Fibroblast of lung (primary cell): ENCODE measurements around the gene GABRG3.

Experiments used
- EZH2 ChIP-seq: IDR thresholded peaks from 2 replicates; pipeline ENCODE4 v1.5.1; 2012; ENCODE audit warnings: low read length, control low read depth, mild to moderate bottlenecking; ENCODE audit errors: missing control alignments
- TF ChIP-seq, protein P1 (sequence below), 2 donors: IDR thresholded peaks in 1 of 2; conservative IDR thresholded peaks in 1 of 2; 1 replicate in 1 of 2; 2 replicates in 1 of 2; pipeline ENCODE4 v1.5.1; 2011 to 2012; ENCODE audit warnings: low read length in 2 of 2, control low read depth in 1 of 2, inconsistent platforms in 1 of 2, low read depth in 1 of 2, mild to moderate bottlenecking in 1 of 2

DNA sequence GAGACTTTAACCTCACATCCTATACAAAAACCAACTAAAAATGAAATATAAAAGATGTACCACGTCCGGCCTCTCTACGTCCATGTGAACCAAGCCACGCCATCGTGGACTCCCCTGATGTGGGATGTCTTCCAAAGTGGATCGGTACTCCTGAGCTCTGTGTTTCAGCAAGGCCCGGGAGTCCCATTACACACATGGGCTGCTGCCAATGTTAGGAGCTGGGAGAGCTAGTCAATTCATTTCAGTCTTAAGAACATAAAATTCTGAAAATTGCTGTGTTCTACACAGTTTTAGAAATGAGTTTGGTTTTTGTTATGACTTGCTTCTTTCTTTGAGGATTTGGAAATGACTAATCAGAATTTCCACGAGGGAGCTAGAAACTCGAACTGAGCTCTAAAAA lies 131.0 kb downstream of the GABRG3 start:
- TF ChIP-seq, protein P1, sequence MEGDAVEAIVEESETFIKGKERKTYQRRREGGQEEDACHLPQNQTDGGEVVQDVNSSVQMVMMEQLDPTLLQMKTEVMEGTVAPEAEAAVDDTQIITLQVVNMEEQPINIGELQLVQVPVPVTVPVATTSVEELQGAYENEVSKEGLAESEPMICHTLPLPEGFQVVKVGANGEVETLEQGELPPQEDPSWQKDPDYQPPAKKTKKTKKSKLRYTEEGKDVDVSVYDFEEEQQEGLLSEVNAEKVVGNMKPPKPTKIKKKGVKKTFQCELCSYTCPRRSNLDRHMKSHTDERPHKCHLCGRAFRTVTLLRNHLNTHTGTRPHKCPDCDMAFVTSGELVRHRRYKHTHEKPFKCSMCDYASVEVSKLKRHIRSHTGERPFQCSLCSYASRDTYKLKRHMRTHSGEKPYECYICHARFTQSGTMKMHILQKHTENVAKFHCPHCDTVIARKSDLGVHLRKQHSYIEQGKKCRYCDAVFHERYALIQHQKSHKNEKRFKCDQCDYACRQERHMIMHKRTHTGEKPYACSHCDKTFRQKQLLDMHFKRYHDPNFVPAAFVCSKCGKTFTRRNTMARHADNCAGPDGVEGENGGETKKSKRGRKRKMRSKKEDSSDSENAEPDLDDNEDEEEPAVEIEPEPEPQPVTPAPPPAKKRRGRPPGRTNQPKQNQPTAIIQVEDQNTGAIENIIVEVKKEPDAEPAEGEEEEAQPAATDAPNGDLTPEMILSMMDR (conservative IDR thresholded peaks at IDR 0.05 in 1 of 2, IDR thresholded peaks at IDR 0.05 in 1 of 2; ENCODE audit: low read depth in 1 of 2, low read length in 2 of 2): no peak
- no peak for TF ChIP-seq EZH2
